Left renal pelvis (tissue), 4 donors: ENCODE results near the gene DNAAF1. TPM values are rescaled to one million over a fixed set of nuclear protein-coding genes. Genes with fewer than 3 reads are reported as not detected.

Experiments used
- DNase-seq, 4 donors: peaks; one replicate each; pipeline ENCODE4 v3.0.0-alpha.2; 2013; ENCODE audit warnings: low read depth in 4 of 4, low spot score in 3 of 4
- polyA plus RNA-seq, 4 donors: library from polyadenylated mRNA; unstranded; fragments of 120-200 nt; gene quantifications; one replicate each; pipeline ENCODE4 v1.2.1, GENCODE V29; 2013; ENCODE audit not compliant: insufficient read length in 4 of 4

DNAAF1 gene
- polyA plus RNA-seq, 4 donors, result 0.57 to 7.5 (median 4.9) TPM

GRCh38 chr16:84159007-84159406, 13.9 kb downstream of the DNAAF1 start:
- no peak for DNase-seq

- no peak for DNase-seq
Observed at GRCh38 chr16:84159800-84160199, 14.7 kb downstream of the DNAAF1 start.

GRCh38 chr16:84161037-84161436, 15.9 kb downstream of the DNAAF1 start:
- no peak for DNase-seq

- DNase-seq, result no peak
Observed at GRCh38 chr16:84161801-84162200, 16.7 kb downstream of the DNAAF1 start.

DNA sequence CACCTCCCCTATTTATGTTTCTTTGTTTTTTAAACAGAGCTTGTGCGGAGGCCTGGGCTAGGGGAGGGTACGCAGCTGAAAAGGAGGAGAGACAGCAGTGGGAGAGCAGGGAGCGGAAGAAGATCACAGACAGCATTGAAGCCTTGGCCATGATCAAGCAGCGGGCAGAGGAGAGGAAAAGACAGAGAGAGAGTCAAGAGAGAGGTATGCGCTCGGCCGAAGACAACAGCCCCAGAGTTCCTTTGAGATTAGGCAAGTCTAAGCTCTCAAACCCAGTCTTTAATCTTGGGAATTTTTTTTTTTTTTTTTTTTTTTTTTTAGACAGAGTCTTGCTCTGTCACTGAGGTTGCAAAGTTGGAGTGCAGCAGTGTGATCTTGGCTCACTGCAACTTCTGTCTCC, 20.6 kb downstream of the DNAAF1 start:
- no peak for DNase-seq

- DNase-seq, result no peak
Observed at GRCh38 chr16:84166796-84167695, 21.9 kb downstream of the DNAAF1 start.

DNA sequence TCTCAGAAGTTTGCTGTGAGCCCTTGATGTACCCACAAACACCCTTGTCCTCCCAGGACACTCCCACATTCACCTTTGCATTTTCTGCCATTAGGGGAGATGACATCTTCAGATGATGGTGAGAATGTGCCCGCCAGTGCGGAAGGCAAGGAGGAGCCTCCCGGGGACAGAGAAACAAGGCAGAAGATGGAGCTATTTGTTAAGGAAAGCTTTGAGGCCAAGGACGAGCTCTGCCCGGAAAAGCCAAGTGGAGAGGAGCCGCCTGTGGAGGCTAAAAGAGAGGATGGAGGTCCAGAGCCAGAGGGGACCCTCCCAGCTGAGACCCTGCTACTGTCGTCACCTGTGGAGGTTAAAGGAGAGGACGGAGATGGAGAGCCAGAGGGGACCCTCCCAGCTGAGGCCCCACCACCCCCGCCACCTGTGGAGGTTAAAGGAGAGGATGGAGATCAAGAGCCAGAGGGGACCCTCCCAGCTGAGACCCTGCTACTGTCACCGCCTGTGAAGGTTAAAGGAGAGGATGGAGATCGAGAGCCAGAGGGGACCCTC, 24.7 kb downstream of the DNAAF1 start:
- DNase-seq, result no peak

- DNase-seq, result no peak
Observed at GRCh38 chr16:84174396-84174795, 29.3 kb downstream of the DNAAF1 start.

DNA sequence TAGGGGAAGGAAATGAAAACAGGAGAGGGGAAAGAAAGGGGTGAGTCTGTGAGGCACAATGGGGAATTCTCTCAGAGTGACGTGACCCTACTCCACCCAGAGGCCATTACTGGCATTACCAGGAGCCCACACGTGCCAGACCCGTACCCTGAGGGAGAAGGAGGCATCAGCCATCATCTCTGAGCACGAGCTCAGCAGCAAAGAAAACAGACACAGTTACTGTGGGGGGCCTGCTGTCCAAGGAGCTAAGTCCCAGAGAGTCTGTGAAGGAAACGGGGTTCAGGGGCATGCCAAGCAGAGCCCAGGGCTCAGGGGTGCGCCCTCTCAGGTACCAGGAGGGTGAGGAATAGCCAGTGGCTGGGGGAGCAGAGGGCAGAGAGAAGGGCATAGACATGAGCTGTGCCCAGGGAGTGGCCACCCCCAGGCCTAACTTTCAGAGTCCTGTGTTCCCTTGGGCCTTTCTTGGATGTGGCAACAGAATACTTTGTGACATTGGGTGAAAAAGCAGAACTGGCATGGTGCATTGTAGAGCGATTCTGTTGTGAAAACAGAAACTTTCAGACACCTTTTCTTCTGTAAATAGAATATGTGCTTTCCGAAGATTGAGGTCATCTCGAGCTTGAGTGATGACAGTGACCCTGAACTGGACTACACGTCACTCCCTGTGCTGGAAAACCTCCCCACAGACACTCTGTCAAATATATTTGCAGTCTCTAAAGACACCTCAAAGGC, 30.4 kb downstream of the DNAAF1 start:
- DNase-seq, result no peak

DNA sequence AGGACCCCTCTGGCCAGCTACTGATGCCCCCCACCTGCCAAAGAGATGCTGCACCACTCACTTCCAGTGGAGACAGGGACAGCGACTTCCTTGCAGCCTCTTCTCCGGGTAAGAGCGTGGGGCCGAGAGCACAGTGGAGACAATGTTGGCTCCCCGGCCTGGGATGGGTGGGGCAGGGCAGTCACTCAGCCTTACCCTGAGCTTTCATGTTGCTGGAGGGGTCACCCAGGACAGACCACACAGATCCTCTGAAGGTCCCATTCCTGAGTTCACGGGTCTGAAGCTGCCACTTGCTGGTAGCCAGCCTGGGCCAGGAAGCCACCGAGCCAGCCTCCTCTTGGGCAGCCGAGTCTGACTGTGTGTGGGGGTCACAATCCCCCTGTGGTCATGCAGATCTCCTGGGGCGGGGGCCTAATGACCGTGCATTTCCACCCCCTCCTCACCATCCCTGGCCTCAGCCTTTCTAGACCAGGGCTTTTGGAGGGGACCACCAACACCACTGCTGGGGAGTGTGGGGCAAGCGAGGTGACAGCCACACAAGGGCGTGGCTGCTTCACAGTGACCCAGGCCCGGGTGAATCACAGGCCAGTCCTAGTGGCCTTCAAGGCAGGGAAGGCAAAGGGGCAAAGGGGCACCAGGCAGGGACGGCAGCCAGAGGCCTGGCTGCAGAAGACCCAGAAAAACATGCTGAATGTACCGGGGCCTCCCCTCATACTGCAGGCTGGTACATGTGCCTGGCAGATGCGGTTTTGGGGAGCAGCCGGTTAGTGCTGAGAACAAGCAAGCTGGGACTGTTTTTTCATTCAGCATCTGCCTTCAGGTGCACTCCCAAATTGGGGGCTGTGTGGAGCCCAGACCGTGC, 31.3 kb downstream of the DNAAF1 start:
- DNase-seq, result no peak

DNA sequence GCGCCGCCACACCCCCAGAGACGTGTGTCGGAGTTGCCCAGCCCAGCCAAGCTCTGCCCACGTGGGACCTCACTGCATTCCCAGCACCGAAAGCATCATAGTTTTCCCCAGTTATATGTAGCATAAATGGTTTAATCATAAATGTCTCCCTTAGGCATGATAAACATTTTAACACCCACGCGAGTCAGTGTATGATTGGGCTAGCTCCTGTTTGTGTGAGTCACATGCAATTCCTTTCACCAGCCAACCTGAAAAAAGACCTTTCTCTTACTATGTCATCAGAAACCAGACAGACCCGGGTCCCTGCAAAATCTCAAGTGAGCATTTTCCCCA, 32.6 kb downstream of the DNAAF1 start:
- no peak for DNase-seq

- DNase-seq, result no peak
Observed at GRCh38 chr16:84178146-84178765, 33.1 kb downstream of the DNAAF1 start.

DNA sequence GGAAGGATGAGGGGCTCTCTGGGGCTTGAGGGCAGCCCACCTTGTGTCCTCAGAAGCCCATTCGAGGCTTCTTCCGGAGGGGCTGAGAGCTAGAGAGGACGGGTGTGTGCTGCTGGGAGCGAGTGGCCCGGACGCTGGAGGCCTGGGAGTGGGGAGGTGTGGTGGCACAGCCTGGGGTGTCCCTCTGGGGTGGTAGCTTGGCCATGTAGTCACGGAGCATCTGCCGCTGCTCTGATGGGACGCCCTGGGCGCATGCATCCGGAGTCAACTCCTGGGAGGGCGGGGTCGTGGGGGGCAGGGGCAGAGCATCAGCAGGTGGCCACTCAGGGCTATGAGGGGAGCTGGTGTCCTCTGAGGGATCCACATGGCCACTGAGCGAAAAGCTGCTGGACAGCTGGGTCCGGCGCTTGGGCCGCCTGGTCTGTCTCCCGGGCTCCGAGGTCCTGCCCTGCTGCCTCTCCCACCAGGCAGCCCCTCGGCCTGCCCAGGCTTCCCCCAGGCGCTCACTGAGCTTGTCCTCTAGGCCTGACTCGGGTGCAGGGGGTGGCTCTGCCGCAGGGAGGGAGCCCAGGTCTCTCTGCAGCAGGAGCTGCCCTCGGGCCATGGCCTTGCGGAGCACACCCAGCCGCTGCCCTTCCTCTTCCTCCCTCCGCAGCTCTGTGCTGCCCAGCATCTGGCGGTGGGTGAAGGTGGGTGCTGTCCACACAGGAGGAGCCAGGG, 33.9 kb downstream of the DNAAF1 start:
- no peak for DNase-seq

DNA sequence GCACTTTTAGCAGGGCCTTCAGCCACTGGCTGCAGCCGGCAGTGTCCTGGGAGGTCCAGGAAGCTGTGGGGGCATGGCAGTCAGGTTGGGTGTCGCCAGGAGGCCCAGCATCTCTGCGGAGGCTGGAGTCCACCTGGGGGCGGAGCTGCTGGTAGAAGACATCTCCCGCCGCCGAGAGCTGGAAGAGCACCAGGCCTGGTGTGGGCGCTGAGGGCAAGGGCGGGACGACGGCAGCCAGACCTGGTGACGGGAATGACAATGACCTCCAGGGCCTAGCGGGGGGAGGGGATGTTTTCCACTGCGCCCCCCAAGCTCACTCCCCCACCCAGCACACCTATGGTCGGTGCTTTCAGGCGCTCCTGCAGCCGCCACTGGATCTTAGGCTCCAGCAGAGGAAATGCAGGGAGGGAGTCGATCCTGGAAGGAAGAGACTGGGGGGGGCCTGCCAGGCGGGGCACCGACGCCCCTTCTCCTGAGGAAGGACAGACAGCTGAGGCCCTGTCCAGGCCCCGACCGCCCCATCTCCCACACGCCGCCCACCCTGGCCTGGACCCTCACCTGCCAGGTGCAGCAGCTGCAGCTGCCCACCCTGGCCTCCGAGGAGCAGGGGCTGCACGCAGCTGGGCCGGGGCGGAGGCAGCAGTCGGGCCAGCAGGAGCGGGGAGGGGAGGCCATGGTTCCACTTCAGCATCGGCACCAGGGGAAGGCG, 34.7 kb downstream of the DNAAF1 start:
- no peak for DNase-seq

GRCh38 chr16:84180519-84181140, 35.5 kb downstream of the DNAAF1 start:
- no peak for DNase-seq

DNA sequence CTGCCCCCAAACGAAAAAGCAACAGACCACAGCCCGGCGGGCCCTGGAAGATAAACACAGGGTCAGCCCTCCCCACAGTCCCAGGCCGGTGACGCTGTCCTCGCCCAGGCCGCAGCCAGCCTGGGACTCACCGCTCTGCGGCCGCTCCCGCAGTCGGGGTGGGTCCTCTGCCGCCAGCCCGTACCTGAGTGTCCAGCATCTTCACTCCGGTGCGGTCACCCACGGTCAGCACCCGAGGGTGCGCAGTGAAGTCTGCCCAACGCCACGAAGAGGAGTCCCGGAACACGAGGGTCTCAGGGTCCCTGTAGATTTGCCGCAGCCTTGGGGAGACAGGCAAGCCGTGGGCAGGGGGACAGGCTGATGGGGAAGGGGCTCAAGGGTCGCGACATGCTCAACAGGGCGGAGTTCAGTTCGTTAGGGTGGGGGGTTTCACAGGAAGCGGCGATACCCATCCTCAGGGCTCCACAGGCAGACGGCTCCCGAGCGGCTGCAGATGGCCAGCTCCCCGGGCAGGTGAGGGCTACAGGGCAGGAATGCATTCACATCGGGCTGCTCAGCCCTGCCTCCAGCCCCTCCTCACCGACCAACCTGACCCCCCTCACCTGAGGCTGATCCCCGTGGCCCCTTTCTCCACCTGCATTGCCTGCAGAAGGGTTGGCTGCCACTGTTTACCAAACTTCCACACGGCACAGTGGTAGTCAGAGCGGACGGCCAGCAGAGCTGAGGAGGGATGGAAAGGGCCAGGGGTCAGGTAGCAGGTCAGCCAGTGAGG, 36.2 kb downstream of the DNAAF1 start:
- no peak for DNase-seq

GRCh38 chr16:84182104-84182503, 37.0 kb downstream of the DNAAF1 start:
- no peak for DNase-seq
